ENCODE results near the gene MARK1.

The MARK1 gene

GRCh38 chr1:220527908-220528678 is at the start of gene MARK1:
Gene MARK1 (plus strand): TSS chr1:220528136. CDS start chr1:220528823, 687 bp downstream.
- H3K4me3 Mint-ChIP-seq: peak within 1 kb of the TSS; percentile 82 to 90
- no peaks in the 10 kb centered on the region for H3K9me3 Mint-ChIP-seq
- DNase-seq (peak; percentile 9), ATAC-seq (replicated peaks) (peak; percentile 71 to 72)
- H3K27ac Mint-ChIP-seq: peak within 1 kb of the TSS; percentile 83
- H3K4me1 Mint-ChIP-seq: peaks cover 10 to 11% of the 10 kb centered on the region in 2 donors
- peaks cover 44 to 61% of the 10 kb centered on the region in 2 donors for H3K27me3 Mint-ChIP-seq
- peaks cover 2 to 5% of the 10 kb centered on the region in 2 donors for H3K36me3 Mint-ChIP-seq

GRCh38 chr1:220483700-220484099 is 44.2 kb upstream of the MARK1 start:
- peaks cover 14 to 20% of the 10 kb centered on the region in 2 donors for H3K27me3 Mint-ChIP-seq
- ATAC-seq (replicated peaks): no peak
- H3K4me3 Mint-ChIP-seq: no peak overlapping the region
- H3K4me1 Mint-ChIP-seq: no peaks in the 10 kb centered on the region
- H3K27ac Mint-ChIP-seq: no peak overlapping the region
- H3K36me3 Mint-ChIP-seq: no peaks in the 10 kb centered on the region
- no peak for DNase-seq
- peaks cover 0 to 5% of the 10 kb centered on the region in 2 donors for H3K9me3 Mint-ChIP-seq

GRCh38 chr1:220484135-220484534 is 43.8 kb upstream of the MARK1 start:
- Mint-ChIP-seq H3K4me1 (no peaks in the 10 kb centered on the region), H3K4me3 (no peak overlapping the region), H3K27me3 (peaks cover 18 to 22% of the 10 kb centered on the region in 2 donors), H3K9me3 (peaks cover 0 to 8% of the 10 kb centered on the region in 2 donors), H3K27ac (no peak overlapping the region), H3K36me3 (no peaks in the 10 kb centered on the region)
- DNase-seq (no peak), ATAC-seq (replicated peaks) (no peak)

- H3K4me1 Mint-ChIP-seq: no peaks in the 10 kb centered on the region
- no peak overlapping the region for H3K4me3 Mint-ChIP-seq
- H3K9me3 Mint-ChIP-seq: peaks cover 0 to 9% of the 10 kb centered on the region in 2 donors
- H3K36me3 Mint-ChIP-seq: no peaks in the 10 kb centered on the region
- ATAC-seq (replicated peaks) (no peak), DNase-seq (no peak)
- peaks cover 21% of the 10 kb centered on the region in 2 donors for H3K27me3 Mint-ChIP-seq
- no peak overlapping the region for H3K27ac Mint-ChIP-seq
Observed at GRCh38 chr1:220485131-220485530, 42.8 kb upstream of the MARK1 start.

- Mint-ChIP-seq H3K27me3 (peaks cover 21% of the 10 kb centered on the region in 2 donors), H3K4me3 (no peak overlapping the region), H3K4me1 (no peaks in the 10 kb centered on the region), H3K9me3 (peaks cover 0 to 9% of the 10 kb centered on the region in 2 donors), H3K27ac (no peak overlapping the region), H3K36me3 (no peaks in the 10 kb centered on the region)
- ATAC-seq (replicated peaks) (no peak), DNase-seq (no peak)
Observed at GRCh38 chr1:220485791-220486190, 42.1 kb upstream of the MARK1 start.

GRCh38 chr1:220487297-220487820 is 40.6 kb upstream of the MARK1 start:
- H3K9me3 Mint-ChIP-seq: peaks cover 0 to 5% of the 10 kb centered on the region in 2 donors
- H3K36me3 Mint-ChIP-seq: no peaks in the 10 kb centered on the region
- H3K27ac Mint-ChIP-seq: no peak overlapping the region
- no peak overlapping the region for H3K4me3 Mint-ChIP-seq
- DNase-seq (peak; percentile 5), ATAC-seq (replicated peaks) (peak; percentile 45 to 71)
- H3K4me1 Mint-ChIP-seq: no peaks in the 10 kb centered on the region
- peaks cover 11 to 21% of the 10 kb centered on the region in 2 donors for H3K27me3 Mint-ChIP-seq

- H3K9me3 Mint-ChIP-seq: peaks cover 0 to 5% of the 10 kb centered on the region in 2 donors
- no peak overlapping the region for H3K4me3 Mint-ChIP-seq
- no peak for ATAC-seq (replicated peaks)
Observed at GRCh38 chr1:220491891-220492290, 36.0 kb upstream of the MARK1 start.

GRCh38 chr1:220497220-220497947 is 30.6 kb upstream of the MARK1 start:
- no peak overlapping the region for H3K27ac Mint-ChIP-seq
- no peaks in the 10 kb centered on the region for H3K36me3 Mint-ChIP-seq
- H3K4me1 Mint-ChIP-seq: no peaks in the 10 kb centered on the region
- no peak for ATAC-seq (replicated peaks)
- no peak overlapping the region for H3K4me3 Mint-ChIP-seq
- no peaks in the 10 kb centered on the region for H3K9me3 Mint-ChIP-seq
- no peak for DNase-seq
- H3K27me3 Mint-ChIP-seq: peaks cover 18 to 19% of the 10 kb centered on the region in 2 donors

More at GRCh38 chr1:220491891-220492290, 36.0 kb upstream of the MARK1 start:
- Mint-ChIP-seq H3K36me3 (no peaks in the 10 kb centered on the region), H3K4me1 (no peaks in the 10 kb centered on the region), H3K27ac (no peak overlapping the region), H3K27me3 (peaks cover 14 to 24% of the 10 kb centered on the region in 2 donors)
- no peak for DNase-seq

- Mint-ChIP-seq H3K27ac (no peak overlapping the region), H3K4me1 (no peaks in the 10 kb centered on the region)
- no peak for DNase-seq
Observed at GRCh38 chr1:220498188-220498587, 29.7 kb upstream of the MARK1 start.

GRCh38 chr1:220500372-220500771 is 27.6 kb upstream of the MARK1 start:
- Mint-ChIP-seq H3K4me3 (no peak overlapping the region), H3K4me1 (no peaks in the 10 kb centered on the region), H3K9me3 (no peaks in the 10 kb centered on the region), H3K27ac (no peak overlapping the region), H3K36me3 (no peaks in the 10 kb centered on the region), H3K27me3 (peaks cover 6 to 14% of the 10 kb centered on the region in 2 donors)
- ATAC-seq (replicated peaks) (no peak), DNase-seq (no peak)

More at GRCh38 chr1:220498188-220498587, 29.7 kb upstream of the MARK1 start:
- Mint-ChIP-seq H3K4me3 (no peak overlapping the region), H3K36me3 (no peaks in the 10 kb centered on the region), H3K27me3 (peaks cover 18 to 19% of the 10 kb centered on the region in 2 donors), H3K9me3 (no peaks in the 10 kb centered on the region)
- no peak for ATAC-seq (replicated peaks)

- no peaks in the 10 kb centered on the region for H3K9me3 Mint-ChIP-seq
- H3K4me3 Mint-ChIP-seq: no peak overlapping the region
- no peaks in the 10 kb centered on the region for H3K4me1 Mint-ChIP-seq
- H3K27ac Mint-ChIP-seq: no peak overlapping the region
- DNase-seq (no peak), ATAC-seq (replicated peaks) (no peak)
- no peaks in the 10 kb centered on the region for H3K36me3 Mint-ChIP-seq
- H3K27me3 Mint-ChIP-seq: peaks cover 0 to 8% of the 10 kb centered on the region in 2 donors
Observed at GRCh38 chr1:220504329-220504728, 23.6 kb upstream of the MARK1 start.

- Mint-ChIP-seq H3K4me3 (no peak overlapping the region), H3K9me3 (no peaks in the 10 kb centered on the region), H3K4me1 (no peaks in the 10 kb centered on the region), H3K36me3 (no peaks in the 10 kb centered on the region), H3K27ac (no peak overlapping the region), H3K27me3 (peaks cover 0 to 11% of the 10 kb centered on the region in 2 donors)
- DNase-seq: no peak
- no peak for ATAC-seq (replicated peaks)
Observed at GRCh38 chr1:220507085-220507484, 20.9 kb upstream of the MARK1 start.

- Mint-ChIP-seq H3K27me3 (peaks cover 0 to 8% of the 10 kb centered on the region in 2 donors), H3K27ac (no peak overlapping the region), H3K4me1 (no peaks in the 10 kb centered on the region), H3K4me3 (no peak overlapping the region), H3K9me3 (no peaks in the 10 kb centered on the region), H3K36me3 (no peaks in the 10 kb centered on the region)
- ATAC-seq (replicated peaks): no peak
- DNase-seq: no peak
Observed at GRCh38 chr1:220511179-220511578, 16.8 kb upstream of the MARK1 start.

- Mint-ChIP-seq H3K4me1 (no peaks in the 10 kb centered on the region), H3K9me3 (no peaks in the 10 kb centered on the region), H3K4me3 (no peak overlapping the region), H3K36me3 (no peaks in the 10 kb centered on the region), H3K27ac (no peak overlapping the region), H3K27me3 (peaks cover under 1 to 8% of the 10 kb centered on the region in 2 donors)
- DNase-seq (no peak), ATAC-seq (replicated peaks) (no peak)
Observed at GRCh38 chr1:220511785-220512184, 16.2 kb upstream of the MARK1 start.

Data from stimulated activated naive B cell treated with anti-CD40 and anti-IgM and Interleukin-4, amounts not matched to agents 10 μg/mL and 1 μg/mL and 100 μg/mL, for 72 hours (primary cell).